Activated CD4-positive, alpha-beta T cell treated with anti-CD3 and anti-CD28 coated beads, Interleukin-2, amount 50 U/mL, for 16 hours (primary cell): Measurements from ENCODE around the gene PIGP.
"Not testable (repeated sequence)": the region's sequence is repeated elsewhere in the genome, so short reads cannot be mapped to it uniquely, and the experiment has no call there.

ENCODE experiments used
- DNase-seq: peaks from one replicate; pipeline ENCODE4 v3.0.0-alpha.2; 2020

The PIGP gene

DNA sequence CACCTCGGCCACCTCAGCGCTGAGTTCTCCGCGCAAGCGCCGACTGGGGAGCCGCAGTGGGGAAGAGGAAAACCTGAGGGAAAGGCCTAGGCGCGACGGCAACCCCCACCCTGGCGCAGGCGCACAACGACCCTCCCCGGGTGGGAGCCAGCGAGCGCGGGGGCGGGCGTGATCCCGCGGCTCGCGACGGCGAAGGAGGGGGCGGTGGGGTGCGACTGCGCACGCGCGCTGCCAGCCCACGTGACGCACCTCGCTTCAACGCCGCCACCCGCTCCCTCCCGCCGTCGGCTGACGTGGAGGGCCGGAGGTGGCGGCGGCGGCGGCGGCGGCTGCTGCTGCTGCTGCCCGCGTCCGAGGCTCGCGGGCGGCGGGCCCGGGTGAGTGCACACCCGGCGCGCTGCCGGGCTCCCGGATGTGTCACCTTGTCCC is at the start of gene PIGP, which contains the start of gene TTC3:
Gene PIGP (minus strand): TSS at position 84 of the 429 bp plus-strand sequence. CDS start 556 bp downstream, outside the sequence.
Gene TTC3 (plus strand): TSS at position 267 of the 429 bp plus-strand sequence. CDS start 14,004 bp downstream, outside the sequence.
- DNase-seq: peak; percentile 94

DNA sequence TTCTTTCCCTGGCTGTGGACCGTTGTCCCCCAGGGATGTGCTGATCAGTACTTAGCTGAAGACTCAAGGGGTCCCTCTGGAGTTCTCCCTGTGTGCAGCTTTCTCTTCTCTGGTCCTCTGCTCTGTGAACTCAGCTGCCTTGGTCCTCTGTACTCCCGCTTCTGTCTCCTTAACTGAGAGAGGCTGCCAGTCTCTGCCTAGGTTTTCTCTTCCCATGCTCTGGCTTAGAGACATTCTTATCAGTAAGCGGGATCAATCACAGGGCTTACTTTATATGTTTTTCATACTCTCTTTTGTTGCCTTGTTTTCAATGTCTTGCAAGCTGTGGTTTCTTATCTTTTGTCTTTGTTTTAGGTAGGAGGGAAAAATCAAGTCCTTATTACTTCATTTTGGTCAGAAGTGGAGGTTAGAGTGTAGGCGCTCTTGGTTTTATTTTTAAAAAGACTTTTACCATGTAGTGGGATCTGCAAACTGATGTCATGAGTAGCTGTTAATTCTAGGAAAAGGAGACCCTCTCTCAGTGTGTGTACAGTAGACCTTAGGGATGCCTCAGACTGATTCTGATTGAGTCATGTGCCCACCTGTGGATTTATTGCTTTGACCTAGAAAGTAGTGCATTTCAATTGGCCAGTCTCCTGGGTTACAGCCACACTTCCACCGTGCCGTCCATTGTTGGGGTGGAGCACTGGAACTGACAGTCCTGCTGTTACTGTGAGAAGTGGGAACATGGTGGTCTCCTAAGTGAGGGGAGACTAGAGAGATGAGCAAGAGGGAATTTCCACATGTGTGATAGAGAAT is 46.7 kb upstream of the PIGP start:
- DNase-seq: no peak

DNA sequence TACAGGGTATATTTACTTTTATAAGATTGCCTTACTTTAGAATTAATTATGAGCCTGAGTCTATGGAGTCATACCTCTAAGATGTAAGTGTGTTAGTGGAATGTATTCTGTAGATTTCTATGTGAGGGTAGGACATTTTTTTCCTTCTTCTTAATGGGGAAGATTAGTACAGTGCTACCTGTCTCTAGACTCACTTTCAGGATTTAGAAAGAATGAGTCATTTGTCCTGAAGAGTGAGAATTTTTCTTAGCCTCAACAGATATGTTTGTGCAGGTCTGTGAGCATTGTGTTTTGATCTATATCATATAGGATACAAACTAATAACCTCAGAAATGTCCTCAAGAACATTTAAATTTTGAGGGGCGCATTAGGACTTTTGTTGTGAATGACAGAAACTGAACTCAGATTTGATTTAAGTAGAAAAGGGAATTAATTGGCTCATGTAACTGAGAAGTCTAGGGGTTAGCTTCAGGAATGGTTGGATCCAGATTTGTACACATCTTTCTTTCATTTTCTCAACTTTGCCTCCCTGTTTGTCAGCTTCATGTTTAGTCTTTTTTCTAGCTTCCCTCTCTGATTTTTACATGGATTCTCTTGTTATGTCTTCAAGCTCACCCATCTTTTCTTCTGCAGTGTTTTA is 45.4 kb upstream of the PIGP start:
- no peak for DNase-seq

DNA sequence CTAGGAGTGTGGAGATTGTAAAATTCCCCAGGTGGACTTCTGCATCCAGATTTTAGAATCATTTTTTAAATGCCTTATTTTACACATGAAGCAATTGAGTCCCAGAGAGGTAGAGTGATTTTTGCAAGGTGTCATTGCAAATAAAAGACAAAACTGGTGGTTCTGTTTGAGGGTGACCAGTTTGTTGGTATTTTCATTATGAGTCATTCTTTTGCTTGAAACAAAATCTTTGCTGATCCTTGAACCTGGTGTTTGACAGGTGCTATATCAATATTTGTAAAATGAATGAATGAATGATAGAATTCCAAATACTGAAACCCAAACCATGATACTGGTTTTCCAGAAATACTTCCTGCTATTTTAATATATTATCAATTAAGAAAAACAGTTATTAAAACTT is 44.3 kb upstream of the PIGP start:
- no peak for DNase-seq

DNA sequence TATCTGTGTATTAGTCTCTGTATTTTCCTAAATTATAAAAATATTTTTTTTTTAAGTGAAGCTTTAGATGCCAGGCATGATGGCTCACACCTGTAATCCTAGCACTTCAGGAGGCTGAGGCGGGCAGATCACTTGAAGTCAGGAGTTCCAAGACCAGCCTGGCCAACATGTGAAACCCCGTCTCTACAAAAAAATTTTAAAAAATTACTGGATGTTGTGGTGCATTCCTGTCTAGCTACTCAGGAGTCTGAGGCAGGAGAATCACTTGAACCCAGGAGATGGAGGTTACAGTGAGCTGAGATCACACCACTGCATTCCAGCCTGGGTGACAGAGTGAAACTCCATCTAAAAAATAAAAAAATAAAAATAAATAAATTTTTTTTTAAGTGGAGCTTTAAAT is 43.6 kb upstream of the PIGP start:
- not testable (repeated sequence) for DNase-seq

DNA sequence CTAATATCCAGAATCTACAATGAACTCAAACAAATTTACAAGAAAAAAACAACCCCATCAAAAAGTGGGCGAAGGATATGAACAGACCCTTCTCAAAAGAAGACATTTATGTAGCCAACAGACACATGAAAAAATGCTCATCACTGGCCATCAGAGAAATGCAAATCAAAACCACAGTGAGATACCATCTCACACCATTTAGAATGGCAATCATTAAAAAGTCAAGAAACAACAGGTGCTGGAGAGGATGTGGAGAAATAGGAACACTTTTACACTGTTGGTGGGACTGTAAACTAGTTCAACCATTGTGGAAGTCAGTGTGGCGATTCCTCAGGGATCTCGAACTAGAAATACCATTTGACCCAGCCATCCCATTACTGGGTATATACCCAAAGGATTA is 41.4 kb upstream of the PIGP start:
- not testable (repeated sequence) for DNase-seq

DNA sequence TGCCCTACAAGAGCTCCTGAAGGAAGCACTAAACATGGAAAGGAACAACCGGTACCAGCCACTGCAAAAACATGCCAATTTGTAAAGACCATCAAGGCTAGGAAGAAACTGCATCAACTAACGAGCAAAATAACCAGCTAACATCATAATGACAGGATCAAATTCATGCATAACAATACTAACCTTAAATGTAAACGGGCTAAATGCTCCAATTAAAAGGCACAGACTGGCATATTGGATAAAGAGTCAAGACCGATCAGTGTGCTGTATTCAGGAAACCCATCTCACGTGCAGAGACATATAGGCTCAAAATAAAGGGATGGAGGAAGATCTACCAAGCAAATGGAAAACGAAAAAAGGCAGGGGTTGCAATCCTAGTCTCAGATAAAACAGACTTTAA is 38.2 kb upstream of the PIGP start:
- DNase-seq: not testable (repeated sequence)

DNA sequence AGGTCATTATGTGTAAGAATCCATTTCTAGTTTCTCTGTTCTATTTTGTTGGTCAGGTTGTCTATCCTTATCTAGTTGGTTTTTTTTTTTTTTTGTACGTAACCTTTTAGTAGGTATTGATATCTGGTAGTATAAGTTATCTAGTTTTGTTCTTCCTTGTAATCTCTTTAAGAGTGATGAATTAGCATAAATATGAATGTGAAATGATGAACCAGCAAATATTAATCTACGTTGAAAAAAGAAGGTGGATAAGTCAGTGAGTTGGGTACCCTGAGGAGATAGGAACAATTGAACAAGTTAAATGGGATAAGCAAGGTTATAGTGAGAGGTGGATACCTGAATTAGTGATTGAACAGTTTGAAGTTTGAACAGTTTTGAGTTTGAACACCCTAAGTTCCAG is 34.1 kb upstream of the PIGP start:
- no peak for DNase-seq

DNA sequence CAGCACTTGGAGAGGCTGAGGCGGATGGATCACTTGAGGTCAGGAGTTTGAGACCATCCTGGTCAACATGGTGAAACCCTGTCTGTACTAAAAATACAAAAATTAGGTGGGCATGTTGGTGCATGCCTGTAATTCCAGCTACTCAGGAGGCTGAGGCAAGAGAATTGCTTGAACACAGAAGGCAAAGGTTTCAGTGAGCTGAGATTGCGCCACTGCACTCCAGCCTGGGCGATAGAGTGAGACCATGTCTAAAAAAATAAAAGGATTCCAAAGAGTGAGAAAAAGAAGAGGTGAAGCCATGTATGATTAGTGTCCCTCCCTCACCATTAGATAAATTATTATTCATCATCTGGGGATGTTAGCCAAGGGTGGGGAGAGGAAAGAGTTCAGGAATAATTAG is 29.9 kb upstream of the PIGP start:
- not testable (repeated sequence) for DNase-seq

DNA sequence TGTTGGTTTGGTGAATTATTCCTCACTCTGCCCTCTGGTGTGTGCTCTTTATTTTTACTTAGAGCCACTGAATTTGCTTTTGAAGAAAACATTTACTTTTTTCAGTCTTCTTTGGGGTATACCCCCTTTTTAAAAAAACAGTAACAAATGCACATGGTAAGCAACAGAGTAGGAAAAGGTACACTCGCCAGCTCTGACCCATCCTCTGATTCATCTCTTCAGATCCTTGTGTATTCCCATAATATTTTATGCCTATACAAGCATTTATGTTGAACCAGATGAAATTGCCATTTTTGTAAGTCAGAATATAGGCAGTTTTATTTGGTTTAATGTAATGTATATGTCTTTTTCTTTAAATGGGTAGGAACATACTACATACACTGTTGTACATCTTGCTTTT is 28.5 kb upstream of the PIGP start:
- DNase-seq: no peak

DNA sequence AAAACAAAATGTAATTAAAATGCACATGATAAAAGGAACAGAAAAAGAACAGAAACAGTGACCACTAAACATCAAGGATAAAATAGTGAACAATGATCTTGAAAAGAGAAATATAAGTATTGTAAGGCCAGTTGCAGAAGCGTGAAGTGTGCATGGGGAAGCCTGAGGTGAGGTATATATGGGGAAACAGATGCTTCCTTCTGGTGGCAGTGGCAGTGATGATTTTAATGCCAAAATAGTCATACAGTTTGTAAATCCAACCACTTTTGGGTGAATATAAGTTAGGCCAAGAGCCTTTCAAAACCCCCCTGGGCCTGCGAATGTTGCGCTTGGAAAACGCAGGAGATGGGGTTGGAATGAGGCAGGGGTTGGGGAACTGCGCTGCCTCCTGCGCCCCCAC is 27.4 kb upstream of the PIGP start:
- no peak for DNase-seq

DNA sequence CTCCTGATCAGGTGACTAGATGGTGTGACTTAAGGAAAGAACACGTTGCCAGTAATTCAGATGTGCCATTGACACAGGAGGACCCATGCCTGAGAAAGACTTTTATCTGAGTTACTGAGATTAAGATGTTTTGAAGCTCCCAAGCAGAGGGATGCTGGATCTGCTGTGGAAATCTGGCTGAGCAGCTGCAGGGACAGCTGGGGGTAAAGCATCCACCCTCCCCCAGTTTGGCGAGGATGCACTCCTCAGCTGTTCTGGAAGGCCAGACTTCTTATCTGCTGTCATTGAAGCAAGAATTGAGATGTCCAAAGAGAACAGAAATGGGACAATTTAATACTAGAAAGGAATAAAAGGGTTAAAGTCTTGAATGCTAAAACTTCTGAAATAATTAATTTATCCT is 25.9 kb upstream of the PIGP start:
- DNase-seq: no peak

DNA sequence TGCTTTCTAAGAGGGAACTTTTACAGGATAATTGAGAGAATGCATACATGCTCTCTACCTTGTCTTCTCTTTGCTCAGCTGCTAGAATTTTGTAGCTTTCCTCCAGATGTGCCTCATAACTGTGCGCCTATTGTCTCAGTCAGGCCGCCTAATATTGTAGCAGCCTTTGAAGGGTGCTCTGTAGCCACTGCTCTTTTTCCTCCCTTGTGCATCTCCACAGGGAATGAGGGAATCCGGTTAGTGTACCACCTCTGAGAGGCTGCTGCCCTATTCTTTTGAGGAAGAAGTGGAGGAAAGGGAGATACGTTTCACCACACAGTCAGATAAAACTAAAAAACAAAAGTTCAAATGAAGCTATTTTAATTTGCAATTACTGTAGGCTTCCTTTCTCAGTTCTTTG is 22.9 kb upstream of the PIGP start:
- DNase-seq: no peak

DNA sequence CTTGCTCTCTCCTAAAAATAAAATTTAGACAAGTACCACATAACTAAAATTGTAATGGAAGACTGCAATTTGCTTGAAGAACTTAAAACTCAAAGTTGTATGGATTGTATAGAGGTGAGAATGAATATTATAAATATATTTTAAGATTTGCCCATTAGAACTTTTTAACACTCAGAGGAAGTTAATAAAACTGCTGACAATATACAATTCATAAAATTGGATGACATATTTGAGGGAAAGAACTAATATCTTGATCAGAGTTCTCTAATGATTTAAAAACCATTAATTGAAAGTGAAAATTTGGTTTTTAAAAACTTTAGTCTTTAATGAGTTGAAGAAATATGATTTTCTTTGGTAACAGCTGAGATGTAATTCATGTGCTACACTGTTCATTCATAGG is 21.1 kb upstream of the PIGP start:
- DNase-seq: no peak

DNA sequence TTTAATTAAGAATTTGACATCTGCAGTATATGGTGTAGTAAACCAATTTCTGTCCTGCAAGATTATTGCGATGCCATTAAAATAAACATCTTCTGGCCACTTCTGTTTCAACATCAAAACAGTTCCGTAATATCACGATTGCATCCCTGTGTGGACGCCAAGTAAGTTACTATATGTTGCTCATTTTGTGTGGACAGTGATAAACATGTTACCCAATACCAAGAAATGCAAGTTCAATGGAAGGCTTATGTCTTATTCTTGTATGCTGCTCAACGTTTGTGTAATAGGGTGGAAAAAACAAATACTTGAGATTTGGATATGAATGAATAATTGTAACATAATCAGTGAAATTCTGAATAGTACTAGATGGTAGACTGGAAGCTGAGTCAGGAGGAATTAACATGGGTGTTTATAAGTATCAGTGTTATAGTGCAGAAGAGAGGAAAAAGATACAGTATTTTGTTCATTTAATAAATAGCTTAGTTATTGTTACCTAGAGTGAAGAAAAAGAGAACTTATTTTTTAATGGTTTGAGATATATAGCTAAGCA is 15.4 kb upstream of the PIGP start:
- no peak for DNase-seq

DNA sequence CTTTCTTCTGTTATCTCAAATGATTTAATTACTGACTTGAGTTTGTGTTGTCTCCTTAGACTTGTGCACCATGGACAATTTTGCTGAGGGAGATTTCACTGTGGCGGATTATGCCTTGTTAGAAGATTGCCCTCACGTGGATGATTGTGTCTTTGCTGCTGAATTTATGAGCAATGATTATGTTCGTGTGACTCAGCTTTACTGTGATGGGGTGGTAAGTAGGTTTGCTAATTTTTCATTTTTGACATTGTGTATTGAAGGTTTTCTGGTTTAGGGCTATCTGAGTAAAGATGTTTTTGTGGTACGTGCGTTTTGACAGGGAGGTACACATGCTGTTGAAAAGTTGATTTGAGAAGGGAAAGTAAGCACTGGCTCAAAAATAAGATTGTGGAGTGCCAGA is 14.3 kb upstream of the PIGP start:
- DNase-seq: no peak

DNA sequence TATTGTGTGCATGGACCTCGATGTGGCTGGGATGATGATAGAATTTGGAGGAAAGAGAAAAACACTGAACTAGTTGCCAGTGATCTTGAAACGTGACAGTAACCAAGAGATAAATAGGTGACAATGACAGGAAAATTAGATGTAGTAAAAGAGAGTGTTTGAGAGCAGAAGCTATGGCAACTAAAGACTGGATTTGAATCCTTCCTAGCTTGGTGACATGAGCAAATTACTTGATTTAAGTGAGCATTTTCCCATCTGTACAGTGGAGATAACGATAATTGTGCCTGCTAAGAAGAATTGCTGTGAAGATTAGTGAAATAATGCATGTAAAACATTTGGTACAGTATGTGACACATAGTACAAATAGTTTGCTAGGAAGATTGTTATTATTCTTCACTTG is 12.9 kb upstream of the PIGP start:
- no peak for DNase-seq

DNA sequence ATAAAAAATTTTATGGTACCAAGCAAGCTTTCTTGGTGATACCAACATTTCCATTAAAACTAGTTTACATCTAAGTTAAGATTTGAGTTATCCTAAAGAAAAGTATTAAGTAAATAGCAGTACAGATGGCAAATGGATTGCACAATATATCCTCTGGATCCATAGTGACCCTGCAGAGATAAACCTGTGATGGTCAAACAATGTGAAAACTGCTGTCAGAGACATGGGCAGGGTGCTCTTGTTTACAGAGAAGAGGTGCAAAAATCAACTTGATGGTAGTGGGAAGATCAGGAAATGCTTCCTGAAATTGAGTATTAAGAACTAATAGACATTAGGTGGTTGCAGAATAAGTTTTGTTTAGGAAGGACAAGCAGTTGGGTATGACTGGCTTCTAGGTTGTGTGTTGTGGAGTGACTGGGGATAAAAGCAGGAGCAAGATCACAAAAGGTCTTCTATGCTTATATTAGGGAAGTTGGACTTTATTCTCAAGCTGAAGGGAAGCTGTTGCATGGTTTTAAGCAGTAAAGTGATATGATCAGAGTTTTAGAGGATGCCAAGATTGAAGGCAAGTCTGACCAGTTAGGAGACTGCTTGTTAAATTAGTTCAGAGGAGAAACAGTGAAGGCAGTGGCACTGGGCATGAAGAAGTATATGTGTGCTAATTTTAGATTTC is 10.1 kb upstream of the PIGP start:
- no peak for DNase-seq

DNA sequence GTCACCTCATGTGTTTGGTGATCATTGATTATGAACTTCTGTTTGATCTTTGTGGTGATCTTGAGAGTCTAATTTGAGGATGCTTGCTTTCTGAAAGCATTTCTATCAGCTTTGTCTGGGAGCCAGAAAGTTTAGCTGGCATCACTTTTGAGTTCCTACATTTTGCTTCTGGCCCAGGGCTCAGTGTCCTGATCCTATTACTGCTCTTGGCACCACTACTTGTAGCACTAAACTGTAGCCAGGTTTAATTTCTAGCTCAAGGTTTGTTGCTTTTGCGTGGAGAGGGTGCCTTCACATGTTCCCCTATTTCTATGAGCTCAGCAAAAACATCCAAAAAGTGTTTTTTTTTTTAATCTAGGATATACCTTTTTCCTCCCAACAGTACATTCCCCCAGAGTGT is 9.5 kb upstream of the PIGP start:
- no peak for DNase-seq

DNA sequence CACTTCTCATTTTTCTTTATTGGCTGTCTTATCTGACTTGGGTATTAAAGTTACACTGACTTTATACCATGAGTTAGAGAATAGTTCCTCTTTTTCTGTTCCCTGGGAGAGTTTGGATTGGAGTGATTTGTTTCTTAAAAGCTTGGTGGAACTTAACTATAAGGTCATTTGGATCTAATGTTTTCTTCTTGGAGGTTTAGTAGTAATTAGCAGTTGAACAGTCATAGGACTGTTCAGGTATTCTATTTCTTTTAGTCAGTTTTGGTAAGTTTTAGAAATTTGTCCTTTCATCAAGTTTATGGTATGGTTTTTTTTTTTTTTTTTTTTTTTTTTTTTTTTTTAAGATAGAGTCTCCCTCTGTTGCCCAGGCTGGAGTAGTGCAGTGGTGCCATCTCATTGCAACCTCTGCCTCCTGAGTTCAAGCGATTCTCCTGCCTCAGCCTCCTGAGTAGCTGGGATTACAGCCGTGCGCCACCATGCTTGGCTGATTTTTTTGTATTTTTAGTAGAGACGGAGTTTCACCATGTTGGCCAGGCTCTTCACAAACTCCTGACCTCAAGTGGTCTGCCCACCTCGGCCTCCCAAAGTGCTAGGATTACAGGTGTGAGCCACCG is 6.4 kb upstream of the PIGP start:
- DNase-seq: peak; percentile 11

DNA sequence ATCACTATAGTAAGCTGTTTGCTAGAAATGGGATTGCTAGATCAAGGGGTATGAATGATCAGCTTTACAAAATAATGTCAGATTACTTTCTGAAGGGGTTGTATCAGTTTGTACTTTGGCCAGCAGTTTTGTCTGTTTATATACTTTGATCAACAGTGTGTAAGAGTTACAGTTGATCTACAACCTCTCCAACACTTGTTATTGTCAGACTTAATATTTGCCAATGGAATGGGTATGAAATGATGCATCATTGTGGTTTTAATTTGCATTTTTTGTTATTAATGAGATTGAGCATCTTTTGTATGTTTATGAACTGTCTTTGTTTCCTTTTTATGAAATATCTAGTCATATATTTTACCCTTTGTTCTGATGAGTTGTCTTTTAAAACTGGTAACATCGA is 4.5 kb upstream of the PIGP start:
- no peak for DNase-seq

DNA sequence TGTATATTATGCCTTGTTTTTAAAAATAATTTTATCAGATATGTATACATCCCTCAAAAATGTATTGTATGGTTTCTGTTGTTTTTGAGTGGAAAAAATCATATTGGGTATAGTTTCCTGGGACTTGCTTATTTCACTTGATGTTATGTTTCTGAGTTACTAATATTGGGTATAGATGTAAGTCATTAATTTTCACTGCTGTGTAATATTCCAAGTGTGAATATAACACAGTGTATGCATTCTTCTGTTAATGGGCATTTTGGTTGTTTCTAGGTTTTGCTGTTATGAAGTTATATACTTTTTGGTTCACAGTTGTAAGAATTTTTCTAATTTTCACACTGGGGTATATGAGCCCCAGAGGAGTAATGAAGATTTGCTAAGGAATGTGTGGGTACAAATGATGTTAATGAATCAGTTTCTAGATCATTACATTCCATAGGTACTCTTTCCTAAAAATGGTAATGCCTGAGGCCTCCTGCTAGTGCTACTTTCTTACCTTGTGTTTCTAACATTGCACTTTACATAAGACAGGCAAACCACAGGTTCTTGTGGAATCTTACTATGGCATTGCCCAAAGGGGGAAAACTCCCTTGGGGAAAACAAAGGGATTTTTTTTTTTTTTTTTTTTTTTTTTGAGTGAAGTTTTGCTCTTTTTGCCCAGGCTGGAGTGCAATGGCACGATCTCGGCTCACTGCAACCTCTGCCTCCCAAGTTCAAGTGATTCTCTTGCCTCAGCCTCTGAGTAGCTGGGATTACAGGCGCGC is 3.4 kb upstream of the PIGP start:
- no peak for DNase-seq
